B cell (primary cell): ENCODE measurements around the gene DUSP1. TPM values are rescaled to one million over a fixed set of nuclear protein-coding genes. Genes with fewer than 3 reads are reported as not detected.

Experiments
- ATAC-seq: fragments of 200-7000 bp; cut with Tn5 transposase; one replicate; pipeline ENCODE4 v1.10.0; 2021; ENCODE audit warnings: low read depth, mild to moderate bottlenecking, moderate number of reproducible peaks, moderate library complexity
- CTCF ChIA-PET: fragments of 350-600 bp; sonication (Branson Sonifier 250); formaldehyde crosslinking; loops from one replicate; lab custom pipeline; 2021; ENCODE audit warnings: antibody characterized with exemption, inconsistent platforms; lab: Charles Lee
- POLR2A ChIA-PET: fragments of 350-600 bp; sonication (Branson Sonifier 250); formaldehyde crosslinking; loops from one replicate; lab custom pipeline; 2021; ENCODE audit warnings: antibody characterized with exemption; lab: Charles Lee
- DNase-seq: peaks from one replicate; pipeline ENCODE4 v3.0.0; 2013
- H2AFZ ChIP-seq: 2 replicates; pipeline ENCODE4 v1.6.1; 2012; ENCODE audit warnings: mild to moderate bottlenecking, low read depth, low read length; ENCODE audit not compliant: insufficient read depth, poor library complexity, severe bottlenecking
- H3K27ac ChIP-seq, 2 donors: 1 replicate in 1 of 2; 2 replicates in 1 of 2; pipeline ENCODE4 v1.5.1; 2012 to 2013; ENCODE audit warnings: low read length in 2 of 2, mild to moderate bottlenecking in 2 of 2, moderate library complexity in 1 of 2
- H3K27me3 ChIP-seq, 4 experiments: fragments of 200-600 bp in 1 of 4; sonication (generic) in 1 of 4; replicated peaks in 1 of 4; 1 replicate in 2 of 4; 2 replicates in 2 of 4; pipeline versions ENCODE4 v1.6.1 to v1.7.0; 2013 to 2016; ENCODE audit warnings: low read length in 3 of 4, mild to moderate bottlenecking in 2 of 4, mixed read lengths in 1 of 4, moderate library complexity in 1 of 4; ENCODE audit not compliant: insufficient read depth in 4 of 4, control insufficient read depth in 3 of 4; ENCODE audit errors: control extremely low read depth in 1 of 4
- H3K36me3 ChIP-seq, 2 experiments: replicated peaks in 1 of 2; 1 replicate in 1 of 2; 2 replicates in 1 of 2; pipeline versions ENCODE4 v1.6.1 to v1.7.1; 2013; ENCODE audit warnings: low read length in 1 of 2; ENCODE audit not compliant: insufficient read depth in 2 of 2, control insufficient read depth in 1 of 2; ENCODE audit errors: control extremely low read depth in 1 of 2, extremely low read depth in 1 of 2
- H3K4me1 ChIP-seq, 2 donors: fragments of 200-600 bp in 1 of 2; sonication (generic) in 1 of 2; 1 replicate in 1 of 2; 2 replicates in 1 of 2; pipeline versions ENCODE4 v1.5.1 to v1.6.1; 2013 to 2017; ENCODE audit warnings: low read length in 2 of 2; ENCODE audit not compliant: control insufficient read depth in 2 of 2, insufficient read depth in 2 of 2
- H3K4me2 ChIP-seq: replicated peaks from 2 replicates; pipeline ENCODE3; 2012; ENCODE audit warnings: mild to moderate bottlenecking, low read depth, low read length; ENCODE audit not compliant: poor library complexity, severe bottlenecking
- H3K4me3 ChIP-seq, 5 experiments: fragments of 200-600 bp in 1 of 5; sonication (generic) in 1 of 5; 1 replicate in 3 of 5; 2 replicates in 2 of 5; pipeline versions ENCODE4 v1.5.1 to v1.7.0; 2011 to 2016; ENCODE audit warnings: low read length in 4 of 5, mild to moderate bottlenecking in 4 of 5, low read depth in 2 of 5, control low read depth in 1 of 5, moderate library complexity in 1 of 5; ENCODE audit not compliant: insufficient read depth in 1 of 5; ENCODE audit errors: control extremely low read depth in 1 of 5, extremely low read depth in 1 of 5
- H3K79me2 ChIP-seq: fragments of 200-600 bp; sonication (generic); one replicate; pipeline ENCODE4 v1.6.0; 2016; ENCODE audit warnings: low read length; ENCODE audit not compliant: control insufficient read depth, insufficient read depth
- H3K9ac ChIP-seq: fragments of 200-600 bp; sonication (generic); 2 replicates; pipeline ENCODE4 v1.6.1; 2017; ENCODE audit warnings: mild to moderate bottlenecking, low read length, moderate library complexity
- H3K9me3 ChIP-seq, 3 donors: one replicate each; pipeline versions ENCODE4 v1.6.1 to v1.7.1; 2013; ENCODE audit warnings: low read length in 2 of 3; ENCODE audit not compliant: control insufficient read depth in 2 of 3, insufficient read depth in 1 of 3; ENCODE audit errors: control extremely low read depth in 1 of 3
- H4K20me1 ChIP-seq: 2 replicates; pipeline ENCODE4 v1.6.0; 2012; ENCODE audit warnings: mild to moderate bottlenecking, low read length; ENCODE audit not compliant: insufficient read depth, control insufficient read depth, poor library complexity, severe bottlenecking
- H3K27ac Mint-ChIP-seq: one replicate; pipeline ENCODE4 v1.8.0; 2021; ENCODE audit warnings: mixed read lengths
- H3K27me3 Mint-ChIP-seq: one replicate; pipeline ENCODE4 v1.8.0; 2021; ENCODE audit warnings: mixed read lengths
- H3K4me1 Mint-ChIP-seq: one replicate; pipeline ENCODE4 v1.8.0; 2021; ENCODE audit warnings: mixed read lengths
- H3K4me3 Mint-ChIP-seq: one replicate; pipeline ENCODE4 v1.8.0; 2021; ENCODE audit warnings: mixed read lengths
- H3K9me3 Mint-ChIP-seq: one replicate; pipeline ENCODE4 v1.8.0; 2022; ENCODE audit warnings: mixed read lengths; ENCODE audit not compliant: insufficient read depth
- CTCF ChIP-seq: fragments of 200-600 bp; IDR thresholded peaks from one replicate; pipeline ENCODE4 v1.8.0; 2022; ENCODE audit warnings: antibody characterized with exemption, mild to moderate bottlenecking
- EZH2 ChIP-seq: IDR thresholded peaks from 2 replicates; pipeline ENCODE4 v1.6.1; 2012; ENCODE audit warnings: borderline replicate concordance, low read depth, mild to moderate bottlenecking, moderate library complexity, low read length; ENCODE audit not compliant: insufficient read depth, poor library complexity, severe bottlenecking
- WGBS: methylation state at CpG from one replicate; pipeline ENCODE4 v1.1.5; 2013; ENCODE audit warnings: missing lambda C conversion rate; ENCODE audit not compliant: insufficient coverage; 5-methylcytosine and 5-hydroxymethylcytosine counted together
- intact Hi-C: fragments of 100-400 bp; cut with micrococcal nuclease; formaldehyde crosslinking; loops from one replicate; pipeline ENCODE4 v1.10.0; 2022
- polyA plus RNA-seq: library from polyadenylated mRNA; depleted of rRNA; stranded (reverse); fragments of >200 nt; gene quantifications from 2 replicates; pipeline ENCODE4 v1.2.3, GENCODE V29; 2012
- total RNA-seq, 2 donors: library from RNA; stranded (reverse); fragments of 120-200 nt in 1 of 2; gene quantifications; 1 replicate in 1 of 2; 2 replicates in 1 of 2; pipeline versions ENCODE4 v1.2.3 to v1.2.4, GENCODE V29; 2013 to 2022

Gene DUSP1
- total and polyA plus RNA-seq, 2 donors (not counting 1 experiment from before 2014, with no cell fraction given): 71.2 to 4,228 TPM

GRCh38 chr5:172802567-172803176 lies 31.7 kb upstream of the DUSP1 start:
- ChIA-PET POLR2A (no interaction called here), CTCF (interaction anchor here (0.9 kb wide), 1 partner anchor 19 kb away, joined by 3 read pairs; no protein-coding TSS in a partner anchor)
- TF ChIP-seq CTCF (no peak), EZH2 (no peak)
- Histone ChIP-seq H3K9ac (no peak overlapping the region), H3K4me3 (no peak overlapping the region), H3K4me1 (peaks cover 7 to 10% of the 10 kb centered on the region in 2 donors), H3K27ac (no peak overlapping the region), H2AFZ (no peak overlapping the region), H3K9me3 (peaks cover 0 to 4% (median 0%) of the 10 kb centered on the region in 3 donors), H4K20me1 (no peaks in the 10 kb centered on the region), H3K79me2 (no peaks in the 10 kb centered on the region), H3K4me2 (no peak overlapping the region), H3K36me3 (no peaks in the 10 kb centered on the region), H3K27me3 (no peaks in the 10 kb centered on the region)
- WGBS: 86% methylated on average over 1 of the region's 4 CpGs
- intact Hi-C loops: no loop called here
- peaks cover 12% of the 10 kb centered on the region for H3K4me1 Mint-ChIP-seq
- no peak overlapping the region for H3K4me3 Mint-ChIP-seq
- DNase-seq (no peak), ATAC-seq (no peak)
- no peaks in the 10 kb centered on the region for H3K9me3 Mint-ChIP-seq
- no peak overlapping the region for H3K27ac Mint-ChIP-seq
- no peaks in the 10 kb centered on the region for H3K27me3 Mint-ChIP-seq

- no peaks in the 10 kb centered on the region for H3K36me3 ChIP-seq
- Mint-ChIP-seq H3K27me3 (no peaks in the 10 kb centered on the region), H3K27ac (no peak overlapping the region), H3K4me1 (peaks cover 7% of the 10 kb centered on the region), H3K9me3 (no peaks in the 10 kb centered on the region), H3K4me3 (no peak overlapping the region)
- ATAC-seq (no peak), DNase-seq (no peak)
- no CpG with 5 or more reads among the region's 2 CpGs for WGBS
- no peak overlapping the region for H3K4me2 ChIP-seq
- H3K4me1 ChIP-seq: peaks cover 4 to 5% of the 10 kb centered on the region in 2 donors
- intact Hi-C loops: no loop called here
- CTCF ChIA-PET: no interaction called here
- TF ChIP-seq EZH2: no peak
- no peak for TF ChIP-seq CTCF
- no peaks in the 10 kb centered on the region for H3K79me2 ChIP-seq
- H3K4me3 ChIP-seq: no peak overlapping the region
- H3K9ac ChIP-seq: no peak overlapping the region
- POLR2A ChIA-PET: no interaction called here
- no peaks in the 10 kb centered on the region for H3K27me3 ChIP-seq
- H4K20me1 ChIP-seq: no peaks in the 10 kb centered on the region
- no peak overlapping the region for H3K27ac ChIP-seq
- peaks cover 0 to 4% (median 0%) of the 10 kb centered on the region in 3 donors for H3K9me3 ChIP-seq
- no peak overlapping the region for H2AFZ ChIP-seq
These were observed 31.1 kb upstream of the DUSP1 start for GRCh38 chr5:172802112-172802511.
